T-helper 1 cell (primary cell): ENCODE measurements around the gene FBXO41.

Source experiments
- DNase-seq, 5 donors: peaks; one replicate each; pipeline ENCODE4 v3.0.0-alpha.2; 2012 to 2020

FBXO41 gene

DNA sequence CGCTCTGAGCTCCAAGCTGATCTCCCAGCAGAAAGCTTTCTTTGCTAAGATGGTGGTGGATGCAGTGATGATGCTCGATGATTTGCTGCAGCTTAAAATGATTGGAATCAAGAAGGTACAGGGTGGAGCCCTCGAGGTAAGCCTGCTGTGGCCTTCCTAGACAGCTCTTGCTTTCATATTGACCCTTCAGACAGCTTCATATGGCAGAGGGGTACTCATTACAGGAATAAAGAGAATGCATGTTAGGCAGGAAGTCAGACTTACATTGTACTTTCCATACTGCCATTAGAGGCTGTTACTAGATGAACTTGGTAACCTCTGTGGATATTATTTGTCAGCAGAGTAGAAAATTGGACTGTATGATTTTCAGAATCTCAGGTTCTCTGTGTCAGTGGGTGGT is 39.7 kb downstream of the FBXO41 start:
- DNase-seq = peak in 1 of 5 donors; percentile 22

DNA sequence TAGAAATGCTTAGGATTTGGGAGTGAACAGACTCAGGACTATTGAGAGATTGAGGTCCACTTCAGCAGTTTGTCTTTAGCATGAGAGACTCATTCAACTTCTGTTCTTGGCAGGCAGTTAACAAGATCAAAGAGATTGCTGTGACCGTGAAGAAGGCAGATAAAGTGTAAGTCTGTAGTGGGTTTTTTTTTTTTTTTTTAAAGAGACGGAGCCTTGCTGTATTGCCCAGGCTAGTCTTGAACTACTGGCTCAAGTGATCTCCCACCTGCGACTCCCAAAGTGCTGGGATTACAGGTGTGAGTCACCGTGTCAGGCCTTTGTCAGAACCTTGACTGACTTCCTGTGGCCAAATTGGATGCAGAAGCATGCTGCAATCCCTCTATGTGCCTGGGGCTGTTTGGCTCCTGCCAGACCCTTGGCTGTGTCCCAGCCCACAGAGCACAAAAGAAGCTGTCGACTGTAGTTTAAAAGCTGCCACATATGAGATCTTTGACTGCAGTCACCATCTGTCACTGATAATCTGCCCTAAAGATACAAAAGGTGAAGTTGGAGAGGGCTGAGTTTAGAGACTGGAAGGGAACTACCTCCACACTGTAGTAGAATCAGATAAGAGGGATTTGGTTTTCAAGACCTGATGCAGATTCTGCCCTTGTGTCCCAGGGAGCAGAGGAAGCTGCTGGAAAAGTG is 40.3 kb downstream of the FBXO41 start:
- no peak for DNase-seq

DNA sequence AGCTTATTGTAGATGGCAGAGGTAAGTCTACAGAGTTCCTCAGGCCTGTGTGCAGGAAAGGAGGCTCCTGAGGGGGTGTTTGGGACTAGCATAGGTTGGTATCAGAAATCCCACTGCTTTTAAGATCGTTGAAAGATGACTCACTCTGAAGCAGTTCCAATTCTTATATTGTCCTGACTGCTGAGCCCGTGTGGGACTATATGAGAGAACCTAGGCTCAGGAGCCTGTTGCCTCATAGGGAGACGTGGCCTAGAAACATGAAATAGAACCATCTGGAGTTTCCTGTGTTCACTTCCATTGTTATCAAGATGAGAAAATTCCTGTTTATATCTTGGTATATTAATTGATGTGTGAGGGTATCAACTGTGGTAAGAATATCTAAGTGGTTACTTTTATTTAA is 44.5 kb downstream of the FBXO41 start:
- DNase-seq = no peak

DNA sequence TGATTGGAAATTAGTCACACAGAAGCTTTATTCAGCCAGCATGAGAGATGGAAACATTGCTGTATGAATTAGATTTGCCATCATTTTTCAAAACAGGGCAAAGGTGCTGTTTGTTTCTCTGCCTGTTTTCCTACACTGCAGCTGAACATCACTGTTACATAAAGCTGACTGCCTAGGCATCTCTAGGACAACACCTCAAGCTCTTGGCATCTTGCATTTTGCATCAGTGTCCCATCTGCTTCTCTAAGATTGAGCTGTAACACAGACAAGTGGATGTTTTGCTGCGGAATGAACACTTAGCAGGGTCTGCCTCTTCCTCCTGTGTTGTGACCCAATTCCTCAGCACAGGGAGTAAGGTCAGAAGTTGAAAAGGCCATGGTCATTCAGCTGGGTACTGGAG is 45.3 kb downstream of the FBXO41 start:
- DNase-seq = no peak

DNA sequence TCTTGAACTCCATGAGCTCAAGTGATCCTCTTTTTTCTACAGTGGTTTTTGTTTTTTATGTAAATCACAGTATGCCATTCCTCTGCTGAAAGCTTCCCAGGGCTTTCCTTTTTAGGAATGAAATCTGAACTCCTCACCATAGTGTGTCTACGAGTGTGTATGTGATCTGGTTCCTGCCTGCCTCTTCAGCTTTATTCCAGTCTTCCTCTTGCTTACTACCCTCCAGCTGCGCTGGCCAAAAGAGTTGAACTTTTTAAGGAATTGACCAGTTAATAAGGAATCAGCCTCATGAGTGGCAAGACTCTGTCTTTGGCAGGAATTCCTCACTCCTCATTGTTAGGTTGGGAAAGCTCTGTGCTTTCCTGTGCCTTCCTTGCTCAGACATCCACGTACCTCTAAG is 46.1 kb downstream of the FBXO41 start:
- DNase-seq = no peak

DNA sequence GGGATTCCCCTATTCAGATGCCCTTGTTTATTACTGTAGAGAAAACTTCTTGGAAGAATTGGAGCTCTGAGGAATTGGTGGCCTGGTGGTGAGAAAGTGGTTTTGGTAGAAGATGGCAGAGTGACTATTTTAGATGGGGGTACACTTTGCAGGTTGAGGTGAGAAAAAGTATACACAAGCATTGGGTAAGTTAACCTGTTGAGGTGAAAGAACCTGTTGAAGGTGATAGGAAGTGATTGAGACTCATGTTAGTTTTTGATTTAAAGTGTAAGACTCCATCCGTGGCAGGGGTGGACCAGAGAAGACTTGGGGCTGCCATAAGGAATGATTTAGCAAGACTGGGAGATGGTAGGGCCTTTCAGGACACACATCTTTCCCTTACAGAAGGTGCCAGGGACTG is 47.1 kb downstream of the FBXO41 start:
- DNase-seq = no peak

DNA sequence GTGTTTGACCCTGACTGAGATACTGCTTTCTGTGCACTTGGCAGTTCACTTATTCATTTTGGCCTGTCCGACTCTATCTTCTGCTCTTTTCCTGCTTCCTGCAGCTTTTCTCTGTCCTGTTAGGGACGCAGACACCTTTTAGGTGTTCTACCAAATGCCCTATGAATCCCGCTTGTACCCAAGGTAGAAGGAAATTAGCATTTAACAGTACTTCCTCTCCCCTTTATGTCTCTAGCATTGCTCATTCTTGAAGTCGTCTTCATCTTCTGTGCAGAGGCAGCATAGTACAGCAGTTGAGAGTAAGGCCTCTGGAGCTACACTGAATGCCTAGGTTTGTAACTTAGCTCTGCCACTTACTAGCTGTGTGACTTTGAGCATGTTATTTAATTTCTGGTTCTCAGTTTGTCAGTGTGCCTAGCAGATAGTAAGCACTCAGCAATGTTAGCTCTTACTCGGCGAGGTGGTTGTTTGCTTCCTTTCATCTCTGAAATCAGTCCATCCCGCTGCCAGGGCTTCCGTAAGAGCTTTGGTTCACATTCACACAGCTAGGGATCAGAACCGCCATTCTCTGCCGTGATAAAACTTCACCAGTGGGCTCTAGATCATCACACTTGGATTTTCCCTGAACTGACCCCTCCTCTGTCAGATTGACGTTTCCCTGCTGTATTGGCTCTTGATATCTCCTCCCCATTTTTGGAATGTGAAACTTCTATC is 48.8 kb downstream of the FBXO41 start:
- DNase-seq = peak in 1 of 5 donors; percentile 23

DNA sequence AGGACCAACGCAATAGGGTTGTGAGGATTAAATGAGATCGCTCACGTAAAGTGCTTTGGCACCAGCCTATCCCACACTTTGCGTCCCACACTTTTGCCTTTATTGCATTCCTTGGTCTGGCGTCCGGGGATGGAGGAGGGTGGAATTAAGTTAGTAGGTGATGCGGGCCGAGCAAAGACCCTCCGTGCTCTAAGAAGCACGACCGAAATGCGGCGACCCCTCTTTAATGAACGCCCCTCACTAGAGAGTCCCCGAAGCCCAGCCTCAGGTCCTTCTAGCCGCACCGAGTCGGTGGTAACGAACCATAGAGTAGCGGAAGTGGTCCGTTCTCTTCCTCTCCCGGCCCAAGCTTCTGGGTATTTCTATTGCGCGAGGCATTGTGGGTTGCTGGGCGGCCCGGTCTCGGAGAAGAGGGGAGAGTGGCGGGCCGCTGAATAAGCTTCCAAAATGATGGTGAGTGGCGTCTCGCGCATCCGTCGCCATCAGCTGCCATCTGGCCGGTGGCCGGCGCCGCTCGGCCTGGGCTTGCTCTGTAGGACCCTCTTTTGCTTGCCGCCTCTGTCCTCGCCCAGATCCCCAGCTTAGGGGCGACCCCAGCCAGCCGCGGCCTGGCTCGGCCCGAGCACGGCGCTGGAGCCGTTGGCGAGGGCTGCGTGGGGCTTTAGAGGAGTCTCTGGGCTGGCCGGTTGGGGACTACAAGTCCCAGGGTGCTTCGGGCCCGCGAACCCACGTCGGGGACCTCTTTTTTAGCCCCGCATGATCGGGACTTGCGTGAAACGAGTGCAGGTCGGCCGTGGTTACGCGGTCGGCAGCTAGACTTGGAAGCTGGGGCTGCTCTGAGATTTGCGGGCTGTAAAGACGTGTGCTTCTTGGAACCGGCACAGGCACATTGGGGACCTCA is 50.1 kb downstream of the FBXO41 start, which contains the start of gene CCT7:
CCT7 (plus strand) TSS at position 377 of the 901 bp plus-strand sequence; CDS start at position 448, 71 bp downstream.
- peak; percentile 73 to 91 (median 82) for DNase-seq

DNA sequence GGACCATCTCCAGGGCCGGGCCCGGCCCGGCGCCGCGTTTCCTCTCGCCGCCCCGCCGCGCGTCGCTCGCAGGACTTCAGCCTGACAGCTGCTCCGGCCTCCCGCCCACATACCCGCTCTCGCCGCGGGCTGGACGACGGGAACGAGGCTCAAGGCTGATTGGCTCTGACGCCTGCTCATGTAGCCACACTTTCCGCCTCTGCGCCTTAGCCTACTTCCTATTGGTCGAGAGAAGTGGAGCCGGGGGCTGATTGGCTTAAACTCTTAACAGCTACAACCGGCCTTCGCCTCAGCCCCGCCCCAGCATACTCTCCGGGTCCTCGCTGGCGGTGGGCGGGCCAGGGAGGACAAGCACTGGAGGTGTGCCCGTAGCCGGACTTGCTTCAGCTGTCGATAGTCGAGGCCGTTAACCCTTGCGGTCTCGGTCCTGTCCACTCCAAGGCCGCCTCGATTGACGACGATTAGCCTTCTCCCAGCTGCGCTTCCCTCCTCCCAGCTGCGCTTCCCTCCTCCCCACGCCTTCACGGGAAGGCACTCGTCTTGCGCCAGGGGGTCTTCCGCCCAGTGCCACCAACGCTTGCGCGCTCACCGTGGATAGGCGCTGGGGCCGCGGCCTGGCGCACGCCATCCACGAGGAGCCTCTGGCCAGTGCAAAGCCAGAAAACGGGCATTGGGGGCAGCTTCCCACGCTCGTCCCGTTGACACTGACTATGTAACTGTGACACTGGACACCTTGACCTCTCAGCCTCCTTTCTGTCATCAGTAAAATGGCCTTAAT is 50.9 kb downstream of the FBXO41 start, which contains the start of gene PRADC1:
PRADC1 (minus strand) TSS at position 86 of the 778 bp plus-strand sequence; CDS start at position 7, 79 bp downstream.
- DNase-seq = peak; percentile 88 to 97 (median 92)

DNA sequence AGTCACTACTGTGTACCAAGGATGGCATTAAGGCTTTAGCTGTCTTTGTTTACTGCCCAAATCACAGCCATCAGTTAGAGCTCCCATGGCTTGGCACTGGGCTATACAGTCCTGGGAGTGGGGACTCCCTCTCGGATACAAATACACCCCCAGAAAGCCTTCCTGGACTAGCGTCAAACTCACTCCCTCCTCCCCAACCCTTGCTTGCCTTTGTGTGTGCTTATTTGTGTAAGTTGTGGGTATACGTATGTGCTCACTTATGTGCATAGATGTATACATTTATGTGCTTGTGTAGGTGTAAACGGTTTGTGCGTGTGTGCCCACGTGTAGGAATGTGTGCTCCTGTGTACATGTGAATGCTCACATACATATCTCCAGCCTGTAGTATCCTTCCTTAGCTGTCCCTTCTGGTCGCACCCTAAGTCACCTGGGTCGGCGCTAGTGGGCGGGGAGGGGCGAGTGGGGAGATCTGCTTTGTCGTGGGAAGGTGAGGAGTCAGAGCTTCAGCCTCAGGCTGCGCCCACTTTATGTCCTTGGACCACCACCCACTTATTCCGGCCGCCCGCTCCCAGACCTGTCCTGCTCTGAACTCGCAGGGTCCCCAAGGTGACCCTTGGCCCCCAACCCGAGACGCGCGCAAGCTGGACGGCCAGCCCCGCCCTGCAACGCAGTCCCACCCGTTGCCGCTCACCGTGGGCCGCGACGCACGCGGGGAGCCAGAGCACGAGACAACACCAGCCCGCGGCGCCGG is 51.7 kb downstream of the FBXO41 start:
- peak in 3 of 5 donors; percentile 9 to 49 (median 14) for DNase-seq

DNA sequence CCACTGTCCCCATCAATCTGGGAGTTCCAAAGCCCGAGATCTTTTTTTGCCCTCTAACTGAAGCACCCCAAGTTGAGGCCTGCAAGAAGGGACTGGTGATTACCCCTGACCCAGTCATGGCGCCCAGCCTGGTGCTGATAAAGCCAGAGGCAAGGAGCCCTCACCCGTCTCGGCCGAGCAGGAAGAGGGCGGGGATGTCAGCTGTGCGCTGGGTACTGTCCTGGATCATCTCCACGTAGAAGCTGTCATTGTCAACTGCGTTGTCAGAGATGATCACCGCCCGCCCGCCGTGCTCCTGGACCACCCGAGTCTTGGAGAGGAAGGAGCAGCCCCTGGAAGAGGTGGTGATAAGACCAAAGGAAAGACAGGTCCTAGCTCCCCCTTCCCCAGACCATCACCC is 55.6 kb downstream of the FBXO41 start:
- DNase-seq = no peak

DNA sequence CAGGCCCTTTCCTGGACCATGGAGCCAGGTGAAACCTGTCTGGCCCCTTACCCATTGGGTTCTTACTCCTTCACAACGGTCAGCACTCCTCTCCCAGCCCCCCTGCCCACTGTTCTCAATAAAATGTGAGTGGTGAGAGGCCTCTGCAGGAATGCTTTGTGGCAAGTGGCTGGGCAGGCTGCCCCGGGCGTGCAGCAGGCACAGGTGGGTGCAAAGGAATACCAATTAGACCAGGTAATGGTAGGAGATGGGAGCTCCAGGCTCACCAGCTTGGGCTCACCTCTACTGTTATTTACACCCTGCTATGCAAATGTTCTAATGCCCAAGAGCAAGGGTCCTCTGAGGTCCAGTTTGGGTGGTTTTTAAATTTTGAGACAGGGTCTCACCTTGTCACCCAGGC is 57.2 kb downstream of the FBXO41 start:
- DNase-seq = no peak

DNA sequence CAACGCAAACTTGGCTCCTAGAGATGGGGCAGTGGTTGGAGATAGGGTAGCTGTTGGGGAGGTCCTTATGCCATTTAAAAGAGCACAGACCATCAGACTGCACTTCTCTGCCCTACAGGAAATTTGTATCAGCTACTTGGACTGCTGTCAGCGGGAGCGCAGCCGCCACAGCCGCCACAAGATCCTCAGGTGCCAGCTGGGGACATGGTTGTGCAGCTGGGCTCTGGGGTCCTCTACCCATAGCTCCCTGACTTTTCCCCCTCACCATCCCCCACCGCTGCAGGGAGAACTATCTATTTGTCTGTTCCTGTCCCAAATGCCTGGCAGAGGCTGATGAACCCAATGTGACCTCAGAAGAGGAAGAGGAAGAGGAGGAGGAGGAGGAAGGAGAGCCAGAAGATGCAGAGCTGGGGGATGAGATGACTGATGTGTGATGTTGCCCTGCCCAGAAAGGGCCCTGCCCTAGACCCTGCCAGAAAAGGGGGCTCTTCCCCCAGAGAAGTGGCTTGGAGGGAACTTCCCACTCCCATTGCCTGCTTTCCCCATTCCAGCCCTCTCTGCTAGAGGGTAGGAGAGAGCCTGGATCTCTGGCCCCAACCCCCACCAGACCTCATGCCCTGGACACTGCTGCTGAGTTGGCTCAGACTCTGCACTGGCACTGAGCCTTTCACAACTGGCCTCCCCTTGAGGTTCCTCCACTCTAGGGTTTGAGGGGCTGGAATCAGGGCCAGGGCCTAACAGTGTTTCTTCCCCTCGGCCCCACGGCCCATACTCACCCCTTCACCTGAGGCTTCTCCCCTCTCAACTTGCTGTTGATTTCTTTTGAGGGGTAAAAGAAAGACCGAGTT is 58.5 kb downstream of the FBXO41 start:
- no peak for DNase-seq

DNA sequence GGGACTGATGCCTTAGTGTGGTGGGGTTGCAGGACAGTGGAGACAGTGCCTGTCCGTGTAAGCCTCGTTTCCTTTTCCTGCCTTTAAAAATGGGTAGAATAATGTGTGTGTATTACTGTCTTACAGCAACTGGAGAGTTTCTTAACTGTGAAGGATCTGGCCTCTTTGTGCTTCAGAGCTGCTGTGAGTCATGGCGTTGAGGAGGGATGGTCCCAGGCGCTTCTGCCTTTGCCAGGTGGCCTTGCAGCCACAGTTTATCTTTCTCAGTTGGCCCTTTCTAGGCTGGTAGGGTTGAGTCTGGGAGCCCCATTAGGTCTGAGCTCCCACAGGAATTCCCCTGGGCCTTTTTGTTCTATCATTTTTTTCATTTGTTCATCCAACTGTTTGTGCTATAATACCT is 60.5 kb downstream of the FBXO41 start:
- no peak for DNase-seq

DNA sequence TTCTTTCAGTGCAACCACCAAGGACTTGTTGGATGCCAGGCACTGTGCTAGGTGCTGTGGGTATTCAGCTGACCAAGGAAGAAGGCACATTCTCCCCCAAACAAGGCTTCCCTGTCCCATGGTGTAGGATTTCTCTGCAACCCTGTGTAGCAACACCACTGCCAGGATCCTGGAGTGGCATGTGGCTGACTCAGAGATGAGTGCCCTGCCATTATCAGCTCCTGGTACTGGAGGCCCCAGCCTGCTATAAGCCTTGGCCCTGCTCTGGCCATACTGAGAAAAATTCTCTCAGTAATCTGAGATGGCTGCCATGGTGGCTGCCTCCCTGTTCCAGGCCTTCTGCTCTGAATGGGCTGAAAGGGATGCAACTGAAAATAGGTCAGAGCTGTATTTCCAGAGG is 66.0 kb downstream of the FBXO41 start:
- no peak for DNase-seq

DNA sequence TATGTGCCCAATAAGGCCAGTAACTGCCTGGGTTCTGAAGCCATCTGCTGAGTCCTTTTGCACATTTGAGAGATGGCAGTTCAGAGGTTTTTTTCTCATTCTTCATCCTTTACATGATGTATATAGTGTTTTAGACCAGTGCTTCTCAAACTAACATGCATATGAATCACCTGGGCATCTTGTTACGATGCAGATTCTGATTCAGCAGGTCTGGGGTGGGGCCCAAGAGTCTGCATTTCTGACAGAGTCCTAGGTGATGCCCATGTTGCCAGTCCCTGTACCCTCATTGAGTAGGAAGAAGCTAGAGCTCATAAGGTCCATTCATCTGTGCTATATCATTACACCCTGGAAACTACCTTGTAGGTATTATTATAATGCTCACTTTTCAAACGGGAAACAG is 66.5 kb downstream of the FBXO41 start:
- no peak for DNase-seq

DNA sequence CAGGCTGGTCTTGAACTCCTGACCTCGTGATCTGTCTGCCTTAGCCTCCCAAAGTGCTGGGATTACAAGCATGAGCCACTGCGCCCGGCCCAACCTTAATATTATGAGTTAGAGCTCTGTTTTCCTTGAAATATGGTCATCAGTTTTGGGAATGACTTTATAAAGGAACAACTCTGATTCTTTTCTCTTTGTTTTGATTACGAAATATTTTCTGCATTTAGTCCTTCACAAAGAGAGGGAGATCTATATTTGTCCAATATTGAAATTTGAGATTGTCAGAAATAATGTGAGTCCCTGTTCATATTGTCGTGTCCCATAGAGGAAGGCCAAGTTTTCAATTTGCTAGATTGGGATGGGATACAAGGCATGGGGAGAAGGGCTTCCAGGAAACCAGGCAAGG is 67.1 kb downstream of the FBXO41 start:
- DNase-seq = no peak

DNA sequence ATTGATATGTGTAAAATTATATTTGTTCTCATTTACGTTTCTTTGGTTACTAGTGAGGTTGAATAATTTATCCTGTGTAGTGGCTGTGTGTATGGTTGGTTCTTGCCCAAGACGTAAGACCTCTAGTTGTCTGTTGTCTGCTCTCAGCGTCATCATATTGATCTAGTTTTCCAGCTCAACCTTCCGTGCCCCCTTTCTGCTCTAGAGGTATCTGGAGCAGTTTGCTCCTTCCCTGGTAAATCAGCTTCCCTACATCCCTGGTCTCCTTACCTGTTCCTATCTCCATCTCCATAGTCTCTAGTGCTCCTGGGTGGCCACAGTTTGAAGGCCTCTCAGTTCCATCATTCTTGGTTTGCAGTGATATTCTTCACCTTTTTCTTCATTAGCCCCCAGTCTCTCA is 69.0 kb downstream of the FBXO41 start:
- no peak for DNase-seq

DNA sequence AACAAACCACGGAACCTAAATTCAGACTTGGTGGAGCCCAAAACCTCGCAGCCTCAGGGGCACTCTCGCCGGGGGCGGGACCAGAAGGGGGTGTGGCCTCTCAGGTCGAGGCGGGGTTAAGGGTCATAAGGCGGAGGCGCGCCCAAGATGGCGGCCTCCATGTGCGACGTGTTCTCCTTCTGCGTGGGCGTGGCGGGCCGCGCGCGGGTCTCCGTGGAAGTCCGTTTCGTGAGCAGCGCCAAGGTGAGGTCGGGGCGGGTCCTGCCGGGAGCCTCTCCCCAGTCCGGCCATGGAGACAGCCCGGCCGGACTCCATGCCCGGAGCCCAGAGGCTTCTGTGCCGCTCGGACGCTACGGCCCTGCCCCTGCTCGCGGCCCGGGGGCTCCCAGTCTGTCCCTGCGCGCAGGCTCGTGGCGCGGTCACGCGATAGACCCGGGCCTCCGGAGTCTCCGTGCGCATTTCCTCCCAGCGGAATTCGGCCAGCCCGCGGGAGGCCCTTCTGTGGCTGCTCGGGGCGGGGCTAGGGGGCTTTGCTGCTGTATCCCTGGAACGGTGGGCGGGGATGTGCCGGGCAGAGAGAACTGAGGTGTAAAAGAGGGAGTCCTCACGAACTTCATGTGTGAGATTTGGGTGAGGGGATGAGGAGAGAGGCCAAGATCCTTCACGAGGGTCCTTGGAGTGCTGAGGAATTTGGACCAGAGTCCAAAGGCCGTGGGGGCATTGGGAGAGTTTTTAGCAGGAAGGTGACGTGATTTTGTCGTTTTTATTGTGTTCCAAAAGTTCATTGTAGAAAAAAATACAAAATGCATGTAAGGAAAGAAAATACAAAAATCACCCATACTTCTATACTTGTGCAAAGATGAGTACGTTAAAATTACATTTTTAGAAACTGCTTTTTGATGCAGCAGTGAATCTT is 69.9 kb downstream of the FBXO41 start, which contains the start of gene SMYD5:
SMYD5 (plus strand) TSS at position 126 of the 916 bp plus-strand sequence; CDS start at position 148, 22 bp downstream.
- DNase-seq = peak; percentile 76 to 90 (median 83)
